ENCODE measurements around the gene SLC16A7.

- TF ChIP-seq CTCF (IDR thresholded peaks at IDR 0.05; ENCODE audit: borderline replicate concordance, extremely low read depth, low read length, poor library complexity, severe bottlenecking) (no peak), EZH2 (IDR thresholded peaks at IDR 0.05; ENCODE audit: borderline replicate concordance, low read depth, low read length, severe bottlenecking) (no peak)
Observed at GRCh38 chr12:59664495-59664894, 68.7 kb downstream of the SLC16A7 start.

Data from DND-41 (cell line).